K562 (cell line): ENCODE results near the gene SRP9. TPM values are rescaled to one million over a fixed set of nuclear protein-coding genes. Genes with fewer than 3 reads are reported as not detected.

Experiments
- ATAC-seq: fragments of 200-7000 bp; cut with Tn5 transposase; 3 replicates; pipeline ENCODE4 v1.9.1; 2020; ENCODE audit warnings: moderate library complexity
- BruUV-seq: library from RNA; stranded (reverse); fragments of 400-500 nt; replicated peaks from 2 replicates; lab custom pipeline; 2021; lab: Mats Ljungman, UMichigan
- CTCF ChIA-PET: fragments of 300-600 bp; formaldehyde crosslinking; extraction: SDS; loops from one replicate; lab custom pipeline; 2021; ENCODE audit warnings: low intra/inter-chr PET ratio; lab: Yijun Ruan, JAX
- POLR2A ChIA-PET: fragments of 300-600, 350-650 bp; sonication (Branson Sonifier 250); formaldehyde crosslinking; extraction: SDS; loops from one replicate; lab custom pipeline; 2021; ENCODE audit warnings: antibody characterized with exemption, inconsistent platforms; lab: Yijun Ruan, JAX
- DNase-seq, 4 experiments: peaks; one replicate each; pipeline versions ENCODE4 v3.0.0 to v3.0.0-alpha.2; 2011 to 2018; ENCODE audit warnings: low spot score in 3 of 4, mixed read lengths in 3 of 4; ENCODE audit errors: extremely low read depth in 1 of 4
- FAIRE-seq: peaks from 2 replicates; lab custom pipeline; 2011; peaks lifted over from hg19 to GRCh38; lab: Jason Lieb, UNC
- H2AFZ ChIP-seq: 2 replicates; pipeline ENCODE4 v1.6.0; 2011; ENCODE audit warnings: low read depth, low read length, control low read depth, inconsistent platforms
- H3K27ac ChIP-seq: fragments of 200-600 bp; 3 replicates; pipeline ENCODE4 v1.8.0; 2011; ENCODE audit warnings: low read depth, mild to moderate bottlenecking, control low read depth, inconsistent platforms, low read length, moderate library complexity, mixed read lengths; ENCODE audit errors: extremely low read depth
- H3K27me3 ChIP-seq, 2 experiments: fragments of 300-600 bp in 1 of 2; 2 replicates in 1 of 2; 3 replicates in 1 of 2; pipeline versions ENCODE4 v1.6.0 to v1.8.0; 2011; ENCODE audit warnings: inconsistent platforms in 2 of 2, low read length in 2 of 2, mild to moderate bottlenecking in 1 of 2, mixed read lengths in 1 of 2, moderate library complexity in 1 of 2; ENCODE audit not compliant: control insufficient read depth in 2 of 2, insufficient read depth in 2 of 2
- H3K36me3 ChIP-seq: fragments of 300-600 bp; 3 replicates; pipeline ENCODE4 v1.8.0; 2011; ENCODE audit warnings: mild to moderate bottlenecking, low read length, inconsistent platforms; ENCODE audit not compliant: control insufficient read depth, insufficient read depth
- H3K4me1 ChIP-seq, 2 experiments: fragments of 200-600 bp in 1 of 2; replicated peaks in 1 of 2; 2 replicates in 1 of 2; 3 replicates in 1 of 2; pipeline versions ENCODE4 v1.5.1 to v1.8.0; 2011; ENCODE audit warnings: inconsistent platforms in 2 of 2, low read length in 2 of 2, mild to moderate bottlenecking in 1 of 2, mixed read lengths in 1 of 2, moderate library complexity in 1 of 2; ENCODE audit not compliant: control insufficient read depth in 2 of 2, insufficient read depth in 2 of 2
- H3K4me2 ChIP-seq: 2 replicates; pipeline ENCODE4 v1.6.1; 2011; ENCODE audit warnings: low read length, control low read depth, inconsistent platforms, mixed read lengths; ENCODE audit not compliant: insufficient read depth
- H3K4me3 ChIP-seq: fragments of 200-600 bp; sonication (generic), shearing (Covaris generic); 2 replicates; pipeline ENCODE4 v1.5.1; 2016; ENCODE audit warnings: control low read depth, inconsistent platforms
- H3K79me2 ChIP-seq: fragments of 200-600 bp; 3 replicates; pipeline ENCODE4 v1.8.0; 2011; ENCODE audit warnings: low read length, inconsistent platforms; ENCODE audit not compliant: control insufficient read depth, insufficient read depth
- H3K9ac ChIP-seq, 2 experiments: 2 replicates each; pipeline versions ENCODE4 v1.6.0 to v1.6.1; 2011; ENCODE audit warnings: low read depth in 2 of 2, low read length in 2 of 2, control low read depth in 1 of 2, inconsistent platforms in 1 of 2, mild to moderate bottlenecking in 1 of 2, mixed read lengths in 1 of 2; ENCODE audit not compliant: insufficient read depth in 1 of 2
- H3K9me1 ChIP-seq: one replicate; pipeline ENCODE4 v1.6.0; 2011; ENCODE audit warnings: inconsistent platforms, mild to moderate bottlenecking, low read length, moderate library complexity; ENCODE audit not compliant: control insufficient read depth, insufficient read depth
- H3K9me3 ChIP-seq: replicated peaks from 2 replicates; pipeline ENCODE4 v1.5.1; 2011; ENCODE audit warnings: low read depth, low read length, inconsistent platforms; ENCODE audit not compliant: control insufficient read depth, insufficient read depth
- H4K20me1 ChIP-seq: replicated peaks from 2 replicates; pipeline ENCODE4 v1.6.1; 2011; ENCODE audit warnings: low read length, inconsistent platforms, mixed read lengths; ENCODE audit not compliant: control insufficient read depth, insufficient read depth
- CEBPG ChIP-seq, 3 experiments: fragments of 200-800 bp in 1 of 3; sonication (Bioruptor generic) in 1 of 3; sonication (generic) in 1 of 3; formaldehyde crosslinking in 1 of 3; IDR thresholded peaks in 2 of 3; conservative IDR thresholded peaks in 1 of 3; 2 replicates each; pipeline versions ENCODE4 v1.6.1 to v1.8.0; 2016 to 2022; ENCODE audit warnings: missing compliant biosample characterization in 2 of 3, missing genetic modification characterization in 2 of 3, mild to moderate bottlenecking in 1 of 3, missing genetic modification reagents in 1 of 3
- DIDO1 ChIP-seq: fragments of 450-650 bp; IDR thresholded peaks from 2 replicates; pipeline ENCODE4 v1.6.1; 2016; ENCODE audit warnings: low read depth, missing biosample characterization, missing genetic modification characterization
- DNMT1 ChIP-seq: fragments of 450-650 bp; IDR thresholded peaks from 2 replicates; pipeline ENCODE4 v1.6.1; 2016; ENCODE audit warnings: antibody characterized with exemption, mild to moderate bottlenecking
- EWSR1 ChIP-seq: fragments of 450-650 bp; IDR thresholded peaks from 2 replicates; pipeline ENCODE4 v1.6.1; 2018; ENCODE audit warnings: borderline replicate concordance, mild to moderate bottlenecking, low read depth, moderate library complexity; ENCODE audit not compliant: partially characterized antibody
- HDAC6 ChIP-seq: IDR thresholded peaks from 2 replicates; pipeline ENCODE4 v1.6.1; 2012; ENCODE audit warnings: low read depth, mild to moderate bottlenecking, control low read depth, inconsistent platforms, low read length, moderate library complexity
- KLF13 ChIP-seq: fragments of 450-650 bp; IDR thresholded peaks from 2 replicates; pipeline ENCODE4 v1.6.1; 2016; ENCODE audit warnings: missing genetic modification characterization, low read depth, mild to moderate bottlenecking, missing compliant biosample characterization, moderate library complexity, borderline replicate concordance
- NCOA4 ChIP-seq: fragments of 450-650 bp; IDR thresholded peaks from 2 replicates; pipeline ENCODE4 v1.6.1; 2018; ENCODE audit warnings: mild to moderate bottlenecking; ENCODE audit not compliant: partially characterized antibody
- PREB ChIP-seq: sonication (generic); formaldehyde crosslinking; IDR thresholded peaks from 2 replicates; pipeline ENCODE4 v1.8.1; 2023; ENCODE audit warnings: mild to moderate bottlenecking, missing genetic modification reagents
- VEZF1 ChIP-seq: fragments of 200-800 bp; sonication (Bioruptor generic); IDR thresholded peaks from 2 replicates; pipeline ENCODE4 v1.6.1; 2017; ENCODE audit warnings: missing genetic modification characterization, missing compliant biosample characterization
- ZFP91 ChIP-seq: sonication (generic); formaldehyde crosslinking; IDR thresholded peaks from 2 replicates; pipeline ENCODE4 v1.8.0; 2022; ENCODE audit warnings: mild to moderate bottlenecking, missing genetic modification reagents
- ZNF212 ChIP-seq: fragments of 450-650 bp; formaldehyde crosslinking; IDR thresholded peaks from 2 replicates; pipeline ENCODE4 v1.4.0; 2020; ENCODE audit warnings: mild to moderate bottlenecking
- WGBS: fragments of 100-300 bp; shearing (Covaris generic); methylation state at CpG from one replicate; pipeline ENCODE4 v1.1.6; 2016; ENCODE audit warnings: low coverage, mixed read lengths; ENCODE audit not compliant: insufficient coverage; ENCODE audit errors: missing lambda C conversion rate; 5-methylcytosine and 5-hydroxymethylcytosine counted together
- in situ Hi-C: fragments of 300-500 bp; cut with MboI; formaldehyde crosslinking; loops from 4 replicates; pipeline ENCODE4 v1.15.0; 2018; ENCODE audit warnings: inconsistent platforms, mixed read lengths
- intact Hi-C: fragments of 100-400 bp; cut with micrococcal nuclease; formaldehyde crosslinking; loops from 2 replicates; pipeline ENCODE4 v1.14.2; 2022
- polyA plus RNA-seq, 8 experiments: library from polyadenylated mRNA; depleted of rRNA in 4 of 8; stranded (reverse) in 5 of 8; unstranded in 3 of 8; fragments of >200 nt; fragmentation: Nextera tagmentation in 2 of 8; fragmentation: Illumina TruSeq in 1 of 8; extraction: Ambion mirVana in 2 of 8; extraction: Trizol in 1 of 8; gene quantifications; 2 replicates each; pipeline versions ENCODE4 v1.2.1 to v1.2.3, GENCODE V29; 2011 to 2014; ENCODE audit warnings: inconsistent platforms in 1 of 8, missing spikeins in 1 of 8
- total RNA-seq, 7 experiments: library from RNA; depleted of rRNA in 6 of 7; stranded (reverse); fragments of >200 nt in 6 of 7; fragmentation: Illumina TruSeq in 2 of 7; extraction: Trizol in 2 of 7; gene quantifications; 2 replicates each; pipeline versions ENCODE4 v1.2.1 to v1.2.3, GENCODE V29; 2011 to 2021; ENCODE audit warnings: low replicate concordance in 1 of 7

The SRP9 gene
- total and polyA plus RNA-seq, 9 of the 15 experiments (the other 6 are each of a cell fraction or from before 2014, with no cell fraction given), result 273 to 1,892 (median 668) TPM

- TF ChIP-seq PREB (CRISPR knock-in tag), result no peak
- TF ChIP-seq DNMT1, result no peak
- TF ChIP-seq VEZF1 (CRISPR knock-in tag), result peak; percentile 95
- TF ChIP-seq, all 486 proteins: peak for 33
Measured at GRCh38 chr1:225768662-225769426, 8.8 kb upstream of the SRP9 start (continued).

DNA sequence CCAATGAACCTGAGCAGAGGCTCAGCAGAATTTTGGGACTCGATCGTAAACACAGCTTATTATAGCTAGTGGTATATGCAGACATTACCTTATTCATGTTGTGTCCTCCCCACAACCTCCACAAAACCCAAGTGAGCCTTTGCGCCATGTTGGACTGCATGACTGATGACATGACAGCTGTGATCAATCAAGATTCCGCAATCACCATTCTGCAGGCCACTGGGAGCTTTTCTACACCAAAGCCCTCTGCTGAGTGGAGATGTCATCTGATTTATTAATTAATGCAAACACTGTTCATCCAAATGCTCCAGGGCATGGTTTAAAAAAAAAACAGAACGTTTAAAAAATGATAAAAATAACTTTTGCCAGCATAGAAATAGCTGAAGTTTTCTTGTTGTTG is 7.9 kb upstream of the SRP9 start:
- 31% methylated on average over 5 of the region's 5 CpGs for WGBS
- Histone ChIP-seq H3K4me1 (peaks cover 15 to 31% of the 10 kb centered on the region in 2 experiments), H3K27ac (no peak overlapping the region), H3K36me3 (no peaks in the 10 kb centered on the region), H3K4me3 (no peak overlapping the region), H3K4me2 (no peak overlapping the region; the same call in 1 of the 2 replicates), H2AFZ (no peak overlapping the region), H3K9me3 (no peaks in the 10 kb centered on the region), H3K27me3 (no peaks in the 10 kb centered on the region), H3K9me1 (no peaks in the 10 kb centered on the region), H3K9ac (no peak overlapping the region), H3K79me2 (no peaks in the 10 kb centered on the region), H4K20me1 (no peaks in the 10 kb centered on the region)
- intact Hi-C loops, result loop anchor here (5.0 kb wide), 1 partner anchor 107 kb away; no protein-coding TSS in a partner anchor
- ChIA-PET POLR2A (interaction anchor here (0.6 to 1.7 kb wide), 8 partner anchors 8 to 433 kb away, joined by 3 to 17 read pairs (median 4); partner anchors contain the start of gene SRP9), CTCF (interaction anchor here (1.2 kb wide), 1 partner anchor 292 kb away, joined by 3 read pairs; no protein-coding TSS in a partner anchor)
- peak in 3 of 4 experiments; percentile 13 to 33 (median 32) for DNase-seq
- no peak for FAIRE-seq
- no TSS peak for BruUV-seq
- in situ Hi-C loops, result no loop called here
- no peak for ATAC-seq
- TF ChIP-seq CEBPG (CRISPR knock-in tag; IDR thresholded peaks at IDR 0.05) (no peak), CEBPG (tag; conservative IDR thresholded peaks at IDR 0.05 in 1 of 2, IDR thresholded peaks at IDR 0.05 in 1 of 2) (peak; percentile 46 to 54; a peak in 3 of 4 replicates), ZFP91 (CRISPR knock-in tag) (no peak), HDAC6 (no peak), EWSR1 (no peak), KLF13 (no peak), DIDO1 (no peak), ZNF212 (no peak), NCOA4 (no peak)
